GM04503 (cell line): ENCODE data around the gene RNF208.
A peak's percentile ranks its signal among the peaks of the same experiment; 100 is the strongest.
"Not testable (repeated sequence)": the region's sequence is repeated elsewhere in the genome, so short reads cannot be mapped to it uniquely, and the experiment has no call there.

Experiments used
- DNase-seq: peaks from one replicate; pipeline ENCODE4 v3.0.0-alpha.2; 2012; ENCODE audit warnings: low read depth

The RNF208 gene

GRCh38 chr9:137253717-137254623, 31.9 kb upstream of the RNF208 start:
- no peak for DNase-seq

- no peak for DNase-seq
Observed at GRCh38 chr9:137252555-137253506, 30.8 kb upstream of the RNF208 start.

GRCh38 chr9:137251490-137252268, 29.6 kb upstream of the RNF208 start:
- no peak for DNase-seq

GRCh38 chr9:137251194-137251461, 29.1 kb upstream of the RNF208 start, which contains the start of gene STPG3:
TSS of gene STPG3 (plus strand) at chr9:137251286. CDS start at chr9:137251287, 1 bp downstream.
- no peak for DNase-seq

- no peak for DNase-seq
Observed at GRCh38 chr9:137250329-137251193, 28.5 kb upstream of the RNF208 start.

GRCh38 chr9:137247916-137248175, 25.8 kb upstream of the RNF208 start:
- DNase-seq: no peak

GRCh38 chr9:137247135-137247915, 25.3 kb upstream of the RNF208 start:
- no peak for DNase-seq

GRCh38 chr9:137245450-137246421, 23.7 kb upstream of the RNF208 start:
- no peak for DNase-seq

- DNase-seq: no peak
Observed at GRCh38 chr9:137244486-137245449, 22.7 kb upstream of the RNF208 start.

- DNase-seq: no peak
Observed at GRCh38 chr9:137243626-137244485, 21.8 kb upstream of the RNF208 start.

- not testable (repeated sequence) for DNase-seq
Observed at GRCh38 chr9:137243266-137243625, 21.2 kb upstream of the RNF208 start.

- no peak for DNase-seq
Observed at GRCh38 chr9:137242269-137243203, 20.5 kb upstream of the RNF208 start.

- no peak for DNase-seq
Observed at GRCh38 chr9:137241490-137242268, 19.6 kb upstream of the RNF208 start.

- DNase-seq: peak; percentile 98
Observed at GRCh38 chr9:137240841-137241489, 18.9 kb upstream of the RNF208 start, which contains the start of gene TUBB4B. TSS of gene TUBB4B (plus strand) at chr9:137241287. CDS start at chr9:137241361, 74 bp downstream.
